GM20431 (cell line): ENCODE results near the gene KCNE5.
"Not testable (repeated sequence)": the region's sequence is repeated elsewhere in the genome, so short reads cannot be mapped to it uniquely, and the experiment has no call there.

Experiments
- in situ Hi-C: fragments of 300-500 bp; cut with MseI, MboI; formaldehyde crosslinking; loops from one replicate; pipeline ENCODE4 v1.15.0; 2020; ENCODE audit warnings: low sequenced_read_pairs; ENCODE audit not compliant: unreplicated experiment

The KCNE5 gene

DNA sequence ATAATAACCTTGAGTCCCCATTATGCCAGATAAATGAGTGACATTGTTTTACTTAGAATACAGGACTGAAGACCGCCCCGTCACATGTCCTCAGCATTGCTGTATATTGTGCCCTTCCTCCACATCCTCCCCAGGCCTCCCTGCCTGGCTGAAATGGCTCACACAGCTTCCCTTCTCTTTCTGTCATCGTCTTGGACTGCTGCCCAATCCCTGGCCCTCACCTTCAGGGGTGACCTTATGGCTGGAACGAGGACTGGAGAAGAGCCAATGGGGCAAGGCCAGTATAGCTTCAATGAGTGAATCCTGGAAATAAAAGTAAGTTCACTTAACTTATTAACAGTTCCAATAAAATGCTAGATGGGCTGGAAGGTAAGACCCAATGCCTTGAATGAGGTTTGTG is 2.7 kb downstream of the KCNE5 start:
- in situ Hi-C loops, result loop anchor here (25.0 kb wide), 1 partner anchor 135 kb away; the partner anchor contains the start of gene GUCY2F

DNA sequence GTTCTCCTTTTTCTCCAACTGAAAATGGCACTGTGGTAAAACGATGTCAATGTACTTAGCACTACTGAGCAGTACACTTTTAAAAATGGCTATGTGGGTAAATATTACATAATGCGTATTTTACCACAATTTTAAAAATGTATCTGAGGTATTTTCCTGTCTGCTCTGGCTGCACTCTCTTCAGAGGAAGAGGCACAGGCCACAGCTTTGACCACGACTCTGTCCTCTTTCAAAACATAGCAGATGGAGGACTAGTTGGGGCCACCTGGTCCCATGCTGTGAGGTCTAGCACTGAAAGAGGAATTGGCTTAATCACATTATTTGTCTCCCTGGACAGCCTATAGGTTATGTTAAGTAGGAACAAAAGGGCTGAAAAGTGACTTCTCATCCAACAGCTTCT is 5.2 kb downstream of the KCNE5 start:
- in situ Hi-C loops, result loop anchor here (25.0 kb wide), 1 partner anchor 132 kb away; the partner anchor contains the start of gene GUCY2F

DNA sequence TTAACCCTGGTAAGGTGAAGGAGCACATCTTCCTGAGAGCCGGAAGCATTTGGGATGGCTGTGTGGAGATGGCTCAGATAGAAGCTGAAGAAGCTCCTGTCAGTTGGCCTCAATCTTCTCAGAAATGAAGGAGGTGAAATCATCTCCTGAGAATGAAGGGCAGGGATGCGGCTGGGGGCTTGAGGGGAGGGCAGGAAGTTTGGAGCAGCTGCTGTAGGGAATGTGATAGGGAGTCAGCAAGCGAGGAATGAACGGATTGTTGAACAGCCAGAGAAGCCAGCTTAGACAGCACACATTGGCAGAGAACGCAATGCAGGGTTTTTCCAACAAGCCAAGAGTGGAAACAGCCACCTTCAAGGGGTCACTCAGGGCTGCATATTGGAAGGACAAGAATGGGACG is 10.0 kb downstream of the KCNE5 start:
- in situ Hi-C loops, result loop anchor here (25.0 kb wide), 1 partner anchor 128 kb away; the partner anchor contains the start of gene GUCY2F

DNA sequence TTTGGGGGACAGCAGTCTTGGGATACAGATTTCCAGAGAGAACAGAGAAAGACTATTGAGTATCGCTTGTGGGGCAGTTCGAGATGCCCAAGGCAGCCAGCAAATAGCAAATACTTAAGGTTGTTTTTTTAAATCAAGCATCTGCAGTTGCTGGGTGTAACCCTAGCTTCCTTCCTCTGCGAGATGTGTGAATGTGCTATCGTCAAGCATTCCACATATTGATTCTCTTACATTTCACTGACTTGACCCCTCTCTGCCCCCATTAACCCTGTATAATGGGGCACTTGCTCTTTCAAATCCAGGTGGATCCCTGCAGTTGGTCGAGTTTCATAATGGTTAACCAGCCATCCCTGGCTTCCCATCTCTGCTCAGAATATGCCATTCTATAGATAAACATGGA is 23.5 kb downstream of the KCNE5 start:
- in situ Hi-C loops, result loop anchor here (25.0 kb wide), 1 partner anchor 114 kb away; the partner anchor contains the start of gene GUCY2F

DNA sequence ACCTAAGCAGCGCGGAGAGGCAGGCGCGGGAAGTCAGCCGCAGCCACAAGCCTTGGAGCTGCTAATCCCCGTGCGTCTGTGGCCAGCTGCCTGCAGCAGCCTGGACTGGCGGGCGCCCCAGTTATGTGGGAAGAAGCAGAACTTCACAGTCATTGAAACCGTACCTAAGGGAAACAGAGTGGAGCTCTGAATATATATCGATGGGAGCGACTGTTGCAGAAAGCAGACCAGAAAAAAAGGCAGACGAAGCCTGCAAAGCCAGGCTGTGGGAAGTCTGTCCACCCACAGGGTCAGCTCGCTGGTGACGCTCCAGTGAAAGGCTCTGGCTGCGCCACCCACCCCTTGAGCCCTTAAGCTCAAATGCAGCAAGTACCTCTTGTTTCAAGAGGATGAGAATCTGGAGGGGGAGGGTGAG is 24.7 kb downstream of the KCNE5 start:
- in situ Hi-C loops, result loop anchor here (25.0 kb wide), 1 partner anchor 113 kb away; the partner anchor contains the start of gene GUCY2F

DNA sequence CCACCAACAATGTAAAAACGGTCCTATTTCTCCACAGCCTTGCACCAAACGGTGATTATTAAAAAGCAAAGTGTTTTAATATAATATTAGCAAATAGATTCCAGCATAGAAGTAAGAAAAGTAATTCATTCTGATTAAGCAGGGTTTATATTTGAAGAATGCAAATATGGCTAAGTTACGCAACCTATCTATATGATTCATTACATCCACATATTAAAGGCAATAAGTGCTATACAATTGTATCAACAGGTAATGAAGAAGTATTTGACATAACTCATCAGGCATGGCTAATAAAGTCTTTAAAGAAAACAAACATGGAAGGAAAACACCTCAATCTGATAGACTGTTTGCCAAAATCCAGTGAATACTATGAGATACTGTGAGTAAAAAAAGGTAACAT is 29.0 kb downstream of the KCNE5 start:
- in situ Hi-C loops, result no loop called here

DNA sequence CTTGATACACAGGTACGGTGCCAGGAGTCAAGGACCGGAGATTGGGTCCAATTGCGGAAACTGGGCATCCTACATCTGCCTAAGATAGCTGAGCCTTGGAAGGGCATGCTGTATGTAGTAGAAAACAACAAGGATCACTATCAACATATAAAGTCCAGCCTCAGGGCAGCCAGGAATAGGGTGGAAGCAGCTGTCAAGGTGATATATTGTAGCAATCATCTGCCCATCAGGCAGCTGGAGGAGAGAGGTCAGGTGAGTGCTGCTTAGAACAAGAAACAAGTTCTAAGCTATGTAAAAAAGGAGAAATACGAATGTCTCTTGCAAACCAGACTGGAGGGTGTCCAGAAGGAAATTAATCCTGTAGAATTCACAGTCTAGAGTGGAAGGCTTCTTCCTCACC is 34.8 kb downstream of the KCNE5 start:
- in situ Hi-C loops, result no loop called here

DNA sequence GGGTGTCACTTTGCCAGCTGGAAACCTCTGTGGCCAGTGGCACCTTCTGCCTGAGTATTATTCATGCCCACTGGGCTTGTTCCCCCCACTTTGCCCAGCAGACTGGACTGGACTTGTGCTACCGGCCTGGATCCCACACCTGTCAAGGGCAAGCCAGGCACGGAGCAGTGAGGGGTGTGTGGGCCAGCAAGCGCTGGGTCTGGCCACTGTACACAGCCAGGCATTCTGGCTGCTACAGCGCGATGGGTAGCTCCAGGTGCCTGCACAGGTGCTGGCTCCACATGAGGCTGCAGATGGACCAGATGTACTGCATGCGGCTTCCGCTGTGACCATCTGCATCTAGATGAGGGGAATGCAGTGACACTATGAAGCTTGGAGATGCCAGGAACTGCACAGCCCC is 39.5 kb downstream of the KCNE5 start:
- in situ Hi-C loops, result no loop called here

DNA sequence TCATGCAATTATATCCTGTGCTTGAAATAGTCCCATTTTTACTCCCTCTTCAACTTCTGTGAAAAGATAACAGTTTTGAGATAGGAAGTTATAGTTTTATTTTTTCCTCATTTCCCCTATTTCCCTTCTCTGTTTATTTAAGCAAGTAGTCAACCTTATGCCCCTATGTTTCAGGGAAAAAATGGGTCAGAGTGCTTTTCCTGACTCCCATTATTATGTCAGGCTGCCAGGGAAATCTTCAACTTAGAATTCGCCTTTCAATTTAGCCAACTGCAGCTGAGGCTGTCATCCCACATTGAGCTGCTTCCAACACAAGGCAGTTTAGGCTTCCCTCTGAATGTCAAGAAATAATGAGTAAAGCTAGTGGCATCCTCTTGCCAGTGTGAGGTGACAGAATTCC is 46.1 kb downstream of the KCNE5 start:
- in situ Hi-C loops, result no loop called here

DNA sequence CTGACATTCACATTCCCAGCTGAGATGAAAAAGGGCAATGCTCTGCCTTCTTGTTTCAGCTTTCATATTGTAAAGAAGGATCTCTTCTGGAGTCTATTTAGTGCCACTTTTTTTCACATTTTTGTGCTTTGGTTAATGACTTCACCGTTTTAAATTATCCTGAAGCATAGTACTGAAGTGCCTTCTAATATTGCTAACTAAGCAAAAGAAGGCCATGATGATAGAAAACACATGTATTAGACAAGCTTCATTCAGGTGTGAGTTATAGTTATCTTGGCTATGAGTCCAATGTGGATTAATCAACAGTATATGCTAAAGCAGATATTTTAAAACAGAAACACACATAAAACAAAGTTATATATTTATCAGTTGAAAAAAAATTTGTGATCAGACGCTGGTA is 47.9 kb downstream of the KCNE5 start:
- in situ Hi-C loops, result no loop called here

DNA sequence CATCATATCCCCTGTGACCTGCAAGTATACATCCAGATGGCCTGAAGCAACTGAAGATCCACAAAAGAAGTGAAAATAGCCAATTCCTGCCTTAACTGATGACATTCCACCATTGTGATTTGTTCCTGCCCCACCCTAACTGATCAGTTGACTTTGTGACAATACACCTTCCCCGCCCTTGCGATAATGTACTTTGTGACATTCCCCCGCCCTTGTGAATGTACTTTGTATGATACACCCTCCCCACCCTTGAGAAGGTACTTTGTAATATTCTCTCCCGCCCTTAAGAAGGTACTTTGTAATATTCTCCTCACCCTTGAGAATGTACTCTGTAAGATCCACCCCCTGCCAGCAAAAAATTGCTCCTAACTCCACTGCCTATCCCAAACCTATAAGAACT is 48.9 kb downstream of the KCNE5 start:
- in situ Hi-C loops, result not testable (repeated sequence)
